CD4-positive, alpha-beta T cell treated with Interleukin-1 beta for 1 hour (primary cell): ENCODE results near the gene LFNG.
"Not testable (repeated sequence)": the region's sequence is repeated elsewhere in the genome, so short reads cannot be mapped to it uniquely, and the experiment has no call there.

Experiments
- DNase-seq, 2 donors: peaks; one replicate each; pipeline ENCODE4 v3.0.0-alpha.2; 2020 to 2022

Gene LFNG

GRCh38 chr7:2551418-2551817 is 31.8 kb downstream of the LFNG start:
- no peak for DNase-seq

GRCh38 chr7:2553108-2553507 is 33.5 kb downstream of the LFNG start:
- no peak for DNase-seq

GRCh38 chr7:2553831-2554581 is 34.4 kb downstream of the LFNG start:
- no peak for DNase-seq

GRCh38 chr7:2554661-2555111 is 35.1 kb downstream of the LFNG start:
- no peak for DNase-seq

- peak; percentile 93 to 94 for DNase-seq
These were observed 35.8 kb downstream of the LFNG start, which contains the start of gene BRAT1 for GRCh38 chr7:2555121-2556052. Gene BRAT1, minus strand, starts transcription at chr7:2555524. Its CDS starts 1,093 bp downstream, at chr7:2554431.

- peak; percentile 92 for DNase-seq
These were observed 39.2 kb downstream of the LFNG start, which contains the start of gene IQCE for GRCh38 chr7:2558629-2559282. Gene IQCE, plus strand, starts transcription at chr7:2558979. Its CDS starts 203 bp downstream, at chr7:2559182.

- DNase-seq = no peak
These were observed 39.8 kb downstream of the LFNG start for GRCh38 chr7:2559283-2559950.

GRCh38 chr7:2563955-2564354 is 44.4 kb downstream of the LFNG start:
- DNase-seq = not testable (repeated sequence)

GRCh38 chr7:2564970-2565540 is 45.5 kb downstream of the LFNG start:
- no peak for DNase-seq

- no peak for DNase-seq
These were observed 46.8 kb downstream of the LFNG start for GRCh38 chr7:2566348-2566889.

GRCh38 chr7:2566890-2567678 is 47.5 kb downstream of the LFNG start:
- DNase-seq = peak in 1 of 2 donors; percentile 38

GRCh38 chr7:2567679-2568278 is 48.2 kb downstream of the LFNG start:
- peak in 1 of 2 donors; percentile 23 for DNase-seq

GRCh38 chr7:2568521-2569223 is 49.1 kb downstream of the LFNG start:
- DNase-seq = no peak

- no peak for DNase-seq
These were observed 49.8 kb downstream of the LFNG start for GRCh38 chr7:2569421-2569820.

GRCh38 chr7:2570021-2570420 is 50.4 kb downstream of the LFNG start:
- DNase-seq = no peak

- DNase-seq = no peak
These were observed 51.8 kb downstream of the LFNG start for GRCh38 chr7:2571409-2571808.

GRCh38 chr7:2572101-2572842 is 52.7 kb downstream of the LFNG start:
- no peak for DNase-seq

GRCh38 chr7:2573761-2574160 is 54.2 kb downstream of the LFNG start:
- no peak for DNase-seq
